Upper lobe of left lung (tissue), 4 donors: ENCODE data around the gene FIZ1.

Experiments used
- POLR2A ChIP-seq, 4 donors: fragments of 450-650 bp; IDR thresholded peaks; one replicate each; pipeline ENCODE4 v1.5.1; 2016 to 2017; ENCODE audit warnings: antibody characterized with exemption in 4 of 4, mild to moderate bottlenecking in 2 of 4
- POLR2AphosphoS5 ChIP-seq, 2 donors: sonication (generic); formaldehyde crosslinking; IDR thresholded peaks; one replicate each; pipeline ENCODE4 v1.5.1; 2017; ENCODE audit warnings: antibody characterized with exemption in 2 of 2
- TF ChIP-seq, protein P1 (sequence below), 6 experiments: fragments of 450-650 bp in 4 of 6; fragments of 200-600 bp in 2 of 6; sonication (generic) in 2 of 6; IDR thresholded peaks; one replicate each; pipeline ENCODE4 v1.5.1; 2016 to 2019; ENCODE audit warnings: antibody characterized with exemption in 6 of 6

- TF ChIP-seq, protein P1, sequence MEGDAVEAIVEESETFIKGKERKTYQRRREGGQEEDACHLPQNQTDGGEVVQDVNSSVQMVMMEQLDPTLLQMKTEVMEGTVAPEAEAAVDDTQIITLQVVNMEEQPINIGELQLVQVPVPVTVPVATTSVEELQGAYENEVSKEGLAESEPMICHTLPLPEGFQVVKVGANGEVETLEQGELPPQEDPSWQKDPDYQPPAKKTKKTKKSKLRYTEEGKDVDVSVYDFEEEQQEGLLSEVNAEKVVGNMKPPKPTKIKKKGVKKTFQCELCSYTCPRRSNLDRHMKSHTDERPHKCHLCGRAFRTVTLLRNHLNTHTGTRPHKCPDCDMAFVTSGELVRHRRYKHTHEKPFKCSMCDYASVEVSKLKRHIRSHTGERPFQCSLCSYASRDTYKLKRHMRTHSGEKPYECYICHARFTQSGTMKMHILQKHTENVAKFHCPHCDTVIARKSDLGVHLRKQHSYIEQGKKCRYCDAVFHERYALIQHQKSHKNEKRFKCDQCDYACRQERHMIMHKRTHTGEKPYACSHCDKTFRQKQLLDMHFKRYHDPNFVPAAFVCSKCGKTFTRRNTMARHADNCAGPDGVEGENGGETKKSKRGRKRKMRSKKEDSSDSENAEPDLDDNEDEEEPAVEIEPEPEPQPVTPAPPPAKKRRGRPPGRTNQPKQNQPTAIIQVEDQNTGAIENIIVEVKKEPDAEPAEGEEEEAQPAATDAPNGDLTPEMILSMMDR (IDR thresholded peaks at IDR 0.05): no peak
- no peak for TF ChIP-seq POLR2AphosphoS5 (IDR thresholded peaks at IDR 0.05)
- no peak for TF ChIP-seq POLR2A (IDR thresholded peaks at IDR 0.05)
Measured at GRCh38 chr19:55584871-55585270, 14.4 kb downstream of the FIZ1 start.
